ENCODE results near the gene XYLT1.

The XYLT1 gene

DNA sequence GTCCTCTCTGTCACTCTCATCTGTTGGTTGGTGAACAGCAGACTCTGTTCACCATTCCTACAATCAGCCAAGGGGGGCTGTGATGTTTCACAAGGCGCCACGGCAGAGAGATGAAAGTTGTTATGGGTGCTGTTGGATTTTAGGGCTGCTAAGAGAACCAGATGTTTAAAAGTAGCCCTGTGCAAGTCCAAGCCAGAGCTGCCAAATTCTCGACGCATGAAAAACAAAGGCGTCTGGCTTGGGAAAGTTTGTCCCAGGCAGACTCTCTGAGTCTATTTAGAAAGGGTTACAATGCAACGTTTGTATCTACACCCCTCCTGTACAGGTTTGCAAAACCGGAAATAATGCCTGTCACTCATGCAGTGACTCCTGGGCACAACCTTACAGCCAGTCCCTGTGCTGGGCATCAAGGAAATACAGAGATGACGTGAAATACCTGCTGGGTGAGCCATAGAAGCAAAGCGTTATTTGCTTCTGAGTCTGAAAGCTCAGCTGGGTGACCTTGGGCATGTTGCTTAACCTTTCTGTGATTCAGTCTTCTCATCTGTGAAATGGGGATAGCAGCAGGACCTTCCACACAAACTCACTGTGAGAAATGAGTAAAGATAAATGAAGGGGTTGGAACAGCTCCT is 74.8 kb downstream of the XYLT1 start:
- no peak overlapping the region for H3K4me3 ChIP-seq (ENCODE audit: low read depth, low read length)
- TF ChIP-seq, protein P1, sequence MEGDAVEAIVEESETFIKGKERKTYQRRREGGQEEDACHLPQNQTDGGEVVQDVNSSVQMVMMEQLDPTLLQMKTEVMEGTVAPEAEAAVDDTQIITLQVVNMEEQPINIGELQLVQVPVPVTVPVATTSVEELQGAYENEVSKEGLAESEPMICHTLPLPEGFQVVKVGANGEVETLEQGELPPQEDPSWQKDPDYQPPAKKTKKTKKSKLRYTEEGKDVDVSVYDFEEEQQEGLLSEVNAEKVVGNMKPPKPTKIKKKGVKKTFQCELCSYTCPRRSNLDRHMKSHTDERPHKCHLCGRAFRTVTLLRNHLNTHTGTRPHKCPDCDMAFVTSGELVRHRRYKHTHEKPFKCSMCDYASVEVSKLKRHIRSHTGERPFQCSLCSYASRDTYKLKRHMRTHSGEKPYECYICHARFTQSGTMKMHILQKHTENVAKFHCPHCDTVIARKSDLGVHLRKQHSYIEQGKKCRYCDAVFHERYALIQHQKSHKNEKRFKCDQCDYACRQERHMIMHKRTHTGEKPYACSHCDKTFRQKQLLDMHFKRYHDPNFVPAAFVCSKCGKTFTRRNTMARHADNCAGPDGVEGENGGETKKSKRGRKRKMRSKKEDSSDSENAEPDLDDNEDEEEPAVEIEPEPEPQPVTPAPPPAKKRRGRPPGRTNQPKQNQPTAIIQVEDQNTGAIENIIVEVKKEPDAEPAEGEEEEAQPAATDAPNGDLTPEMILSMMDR (conservative IDR thresholded peaks at IDR 0.05; ENCODE audit: low read depth, low read length) = no peak
- no peak for DNase-seq (ENCODE audit: low read depth)

DNA sequence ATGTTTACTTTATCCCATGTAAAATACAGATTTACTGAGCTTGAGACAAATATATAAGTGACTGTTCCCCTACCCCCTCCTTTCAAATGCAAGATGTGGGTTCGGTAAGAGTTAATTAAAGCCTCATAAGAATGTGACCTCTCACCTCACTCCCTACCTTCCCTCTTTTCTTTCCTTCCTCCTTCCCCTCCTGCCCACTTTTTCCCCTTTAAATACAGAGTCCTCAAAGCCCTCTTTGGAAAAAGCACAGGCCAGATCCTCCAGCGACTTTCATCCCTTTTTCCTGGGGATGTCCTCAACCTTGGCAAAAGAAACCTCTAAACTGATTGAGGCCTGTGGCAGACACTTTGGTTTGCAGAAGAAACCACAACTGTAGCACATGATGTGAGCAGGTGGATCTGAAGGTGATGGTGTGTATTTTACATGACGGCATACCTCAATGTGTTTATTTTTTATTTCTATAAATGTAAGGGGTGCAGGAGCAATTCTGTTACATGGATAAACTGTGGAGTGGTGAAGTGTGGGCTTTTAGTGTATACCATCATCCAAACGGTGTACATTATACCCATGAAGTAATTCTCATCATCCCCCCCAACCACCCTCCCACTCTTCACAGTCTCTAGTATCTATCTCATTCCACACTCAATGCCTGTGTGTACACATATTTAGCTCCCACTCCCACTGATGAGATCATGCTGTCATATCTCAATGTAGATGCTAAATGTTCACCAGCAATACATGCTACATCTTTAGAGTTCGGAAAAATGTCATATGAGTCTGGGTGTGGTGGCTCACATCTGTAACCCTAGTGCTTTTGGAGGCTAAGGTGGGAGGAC is 77.7 kb downstream of the XYLT1 start:
- TF ChIP-seq, protein P1 (conservative IDR thresholded peaks at IDR 0.05; ENCODE audit: low read depth, low read length) = no peak
- DNase-seq (ENCODE audit: low read depth) = no peak
- no peak overlapping the region for H3K4me3 ChIP-seq (ENCODE audit: low read depth, low read length)

DNA sequence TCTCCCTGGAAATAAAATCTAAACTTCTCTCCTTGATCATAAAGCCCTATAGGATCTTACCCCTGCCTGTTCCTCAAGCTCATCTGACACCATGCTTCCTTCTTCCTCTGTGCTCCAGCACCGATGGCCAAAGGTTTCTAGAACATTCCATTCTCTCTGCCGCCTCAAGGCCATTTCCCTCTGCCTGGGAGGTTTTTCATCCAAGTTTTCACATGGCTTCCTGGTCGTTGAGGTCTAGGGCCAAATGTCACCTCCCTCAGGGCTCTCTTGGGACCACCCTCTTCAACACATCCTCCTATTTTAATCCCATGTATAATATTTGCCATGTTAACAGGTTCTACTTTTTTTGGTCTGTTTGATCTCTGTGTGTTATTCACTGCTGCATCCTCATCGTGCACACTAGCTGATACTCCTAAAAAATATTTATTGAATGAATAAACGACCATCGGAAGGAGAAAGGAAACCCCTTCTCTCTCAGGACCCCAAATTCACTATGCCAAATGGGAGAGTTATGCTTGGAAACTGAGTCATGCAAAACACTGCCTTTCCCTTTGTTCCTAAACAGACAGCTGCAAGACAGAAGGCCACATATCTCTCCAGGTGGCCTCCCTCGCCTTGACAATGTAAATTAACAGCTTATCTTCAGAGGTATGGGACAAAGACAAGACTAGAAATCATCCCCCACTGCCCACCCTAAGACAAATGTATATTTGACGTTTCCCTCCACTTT is 78.5 kb downstream of the XYLT1 start:
- no peak overlapping the region for H3K4me3 ChIP-seq (ENCODE audit: low read depth, low read length)
- TF ChIP-seq, protein P1 (conservative IDR thresholded peaks at IDR 0.05; ENCODE audit: low read depth, low read length) = no peak
- no peak for DNase-seq (ENCODE audit: low read depth)

DNA sequence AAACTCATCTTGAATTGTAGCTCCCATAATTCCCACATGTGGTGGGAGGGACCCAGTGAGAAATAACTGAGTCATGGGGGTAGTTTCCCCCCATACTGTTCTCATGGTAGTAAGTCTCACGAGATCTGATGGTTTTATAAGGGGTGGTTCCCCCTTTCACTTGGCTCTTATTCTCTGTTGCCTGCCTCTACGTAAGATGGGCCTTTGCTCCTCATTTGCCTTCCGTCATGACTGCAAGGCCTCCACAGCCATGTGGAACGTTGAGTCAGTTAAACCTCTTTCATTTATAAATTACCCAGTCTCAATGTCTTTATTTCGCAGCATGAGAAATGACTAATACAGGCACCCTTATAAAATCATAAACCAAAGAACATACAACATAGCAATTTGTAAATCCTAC is 79.0 kb downstream of the XYLT1 start:
- no peak overlapping the region for H3K4me3 ChIP-seq (ENCODE audit: low read depth, low read length)
- DNase-seq (ENCODE audit: low read depth) = no peak
- TF ChIP-seq, protein P1 (conservative IDR thresholded peaks at IDR 0.05; ENCODE audit: low read depth, low read length) = no peak

DNA sequence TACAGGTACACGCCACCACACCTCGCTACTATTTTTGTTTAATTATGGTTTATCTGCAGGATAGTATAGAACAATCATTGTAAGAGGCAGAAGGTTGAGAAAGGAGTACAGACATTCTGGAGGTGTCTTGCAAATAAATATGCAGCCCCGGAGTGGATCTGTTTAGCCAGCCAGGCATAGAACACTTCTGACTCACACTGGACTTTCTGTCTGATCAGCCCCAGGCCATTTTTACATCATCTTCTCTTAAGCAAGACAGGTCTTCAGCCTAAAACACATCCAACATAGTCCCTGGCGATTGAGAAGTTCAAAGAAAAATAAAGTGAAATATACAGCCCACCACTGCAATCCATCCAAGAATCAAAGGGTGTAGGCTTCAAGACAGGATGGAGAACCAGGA is 81.4 kb downstream of the XYLT1 start:
- no peak overlapping the region for H3K4me3 ChIP-seq (ENCODE audit: low read depth, low read length)
- no peak for DNase-seq (ENCODE audit: low read depth)
- TF ChIP-seq, protein P1 (conservative IDR thresholded peaks at IDR 0.05; ENCODE audit: low read depth, low read length) = no peak

DNA sequence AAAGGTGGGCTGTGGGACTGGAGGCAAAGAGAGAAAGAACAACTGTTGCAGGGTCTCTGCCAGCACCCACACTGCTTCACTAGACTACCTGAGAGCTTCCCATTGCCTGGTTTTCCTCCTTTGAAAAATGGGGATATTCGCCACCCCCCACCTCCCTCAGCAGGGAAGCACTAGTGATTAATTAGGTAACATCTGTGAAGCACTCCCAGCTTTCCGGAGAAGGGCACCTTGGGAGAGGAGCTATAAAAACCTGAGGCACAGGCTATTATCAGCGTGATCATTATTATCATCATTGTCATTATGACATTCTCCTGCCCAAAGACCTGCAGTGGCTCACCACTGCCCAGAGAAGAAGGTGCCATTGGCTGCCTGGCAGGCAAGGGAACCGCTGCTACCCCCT is 83.5 kb downstream of the XYLT1 start:
- no peak overlapping the region for H3K4me3 ChIP-seq (ENCODE audit: low read depth, low read length)
- TF ChIP-seq, protein P1 (conservative IDR thresholded peaks at IDR 0.05; ENCODE audit: low read depth, low read length) = no peak

More for the DNA sequence above, 83.5 kb downstream of the XYLT1 start:
- DNase-seq (ENCODE audit: low read depth) = no peak
